Coronary artery (tissue), 2 donors: ENCODE data around the gene WDR45.

ENCODE experiments used
- DNase-seq: peaks from one replicate; pipeline ENCODE4 v3.0.0-alpha.2; 2017; ENCODE audit warnings: low spot score
- H3K27ac ChIP-seq, 2 donors: fragments of 200-600 bp; sonication (generic); one replicate each; pipeline ENCODE4 v1.5.1; 2016 to 2019
- H3K4me3 ChIP-seq: fragments of 200-600 bp; sonication (generic); 2 replicates; pipeline ENCODE4 v1.5.1; 2016; ENCODE audit warnings: mild to moderate bottlenecking, moderate library complexity
- TF ChIP-seq, protein P1 (sequence below): fragments of 200-600 bp; sonication (generic); IDR thresholded peaks from one replicate; pipeline ENCODE4 v1.5.1; 2019; ENCODE audit warnings: antibody characterized with exemption

Gene WDR45

GRCh38 chrX:49053223-49054072 lies 26.2 kb downstream of the WDR45 start:
- Histone ChIP-seq H3K4me3 (peak overlapping the region; percentile 84), H3K27ac (peak overlapping the region; percentile 66 to 93)
- DNase-seq, result no peak
- TF ChIP-seq, protein P1, sequence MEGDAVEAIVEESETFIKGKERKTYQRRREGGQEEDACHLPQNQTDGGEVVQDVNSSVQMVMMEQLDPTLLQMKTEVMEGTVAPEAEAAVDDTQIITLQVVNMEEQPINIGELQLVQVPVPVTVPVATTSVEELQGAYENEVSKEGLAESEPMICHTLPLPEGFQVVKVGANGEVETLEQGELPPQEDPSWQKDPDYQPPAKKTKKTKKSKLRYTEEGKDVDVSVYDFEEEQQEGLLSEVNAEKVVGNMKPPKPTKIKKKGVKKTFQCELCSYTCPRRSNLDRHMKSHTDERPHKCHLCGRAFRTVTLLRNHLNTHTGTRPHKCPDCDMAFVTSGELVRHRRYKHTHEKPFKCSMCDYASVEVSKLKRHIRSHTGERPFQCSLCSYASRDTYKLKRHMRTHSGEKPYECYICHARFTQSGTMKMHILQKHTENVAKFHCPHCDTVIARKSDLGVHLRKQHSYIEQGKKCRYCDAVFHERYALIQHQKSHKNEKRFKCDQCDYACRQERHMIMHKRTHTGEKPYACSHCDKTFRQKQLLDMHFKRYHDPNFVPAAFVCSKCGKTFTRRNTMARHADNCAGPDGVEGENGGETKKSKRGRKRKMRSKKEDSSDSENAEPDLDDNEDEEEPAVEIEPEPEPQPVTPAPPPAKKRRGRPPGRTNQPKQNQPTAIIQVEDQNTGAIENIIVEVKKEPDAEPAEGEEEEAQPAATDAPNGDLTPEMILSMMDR, result no peak

GRCh38 chrX:49043987-49044281 lies 35.8 kb downstream of the WDR45 start:
- H3K27ac ChIP-seq, result peak overlapping the region in 1 of 2 donors; percentile 85
- TF ChIP-seq, protein P1, result no peak
- H3K4me3 ChIP-seq, result peak overlapping the region; percentile 50
- no peak for DNase-seq

GRCh38 chrX:49043220-49043986 lies 36.3 kb downstream of the WDR45 start, which contains the start of gene TFE3:
Gene TFE3 (minus strand): TSS chrX:49043357. CDS start chrX:49043226, 131 bp downstream.
- Histone ChIP-seq H3K27ac (peak within 1 kb of the TSS; percentile 94 to 97), H3K4me3 (peak within 1 kb of the TSS; percentile 81)
- DNase-seq, result peak; percentile 99
- TF ChIP-seq, protein P1, result no peak

DNA sequence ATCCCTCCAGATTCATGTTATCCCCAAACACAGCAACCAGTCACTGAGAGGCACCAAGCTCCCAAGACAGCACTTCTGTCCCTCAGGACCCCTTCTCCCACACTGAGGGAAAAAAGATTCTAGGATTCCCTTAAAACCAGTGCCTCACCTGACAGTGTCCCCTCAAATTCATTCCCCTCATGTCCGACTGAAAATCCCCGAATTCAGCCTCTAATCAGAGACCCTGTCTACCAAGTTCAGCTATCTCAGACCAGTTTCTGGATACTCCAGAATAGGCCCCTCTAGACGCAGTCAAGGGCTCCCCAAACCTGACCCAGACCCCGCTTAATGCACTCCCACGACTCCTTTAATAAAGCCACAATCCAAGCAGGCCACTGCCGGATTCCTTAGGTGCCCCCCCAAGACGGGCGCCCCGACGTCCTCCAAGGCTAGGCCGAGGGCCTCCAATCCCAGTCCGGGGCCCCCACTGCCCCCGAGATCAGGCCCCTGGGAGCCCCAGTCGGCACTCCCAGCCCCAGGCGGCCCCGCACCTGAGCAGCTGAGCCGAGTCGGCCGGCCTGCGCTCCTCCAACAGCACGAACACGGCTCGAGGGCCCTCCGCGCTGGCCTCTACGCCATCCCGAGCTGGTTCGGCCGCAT lies 37.0 kb downstream of the WDR45 start:
- Histone ChIP-seq H3K4me3 (peak overlapping the region; percentile 81), H3K27ac (peak overlapping the region; percentile 94 to 97)
- DNase-seq, result no peak
- TF ChIP-seq, protein P1, result no peak

DNA sequence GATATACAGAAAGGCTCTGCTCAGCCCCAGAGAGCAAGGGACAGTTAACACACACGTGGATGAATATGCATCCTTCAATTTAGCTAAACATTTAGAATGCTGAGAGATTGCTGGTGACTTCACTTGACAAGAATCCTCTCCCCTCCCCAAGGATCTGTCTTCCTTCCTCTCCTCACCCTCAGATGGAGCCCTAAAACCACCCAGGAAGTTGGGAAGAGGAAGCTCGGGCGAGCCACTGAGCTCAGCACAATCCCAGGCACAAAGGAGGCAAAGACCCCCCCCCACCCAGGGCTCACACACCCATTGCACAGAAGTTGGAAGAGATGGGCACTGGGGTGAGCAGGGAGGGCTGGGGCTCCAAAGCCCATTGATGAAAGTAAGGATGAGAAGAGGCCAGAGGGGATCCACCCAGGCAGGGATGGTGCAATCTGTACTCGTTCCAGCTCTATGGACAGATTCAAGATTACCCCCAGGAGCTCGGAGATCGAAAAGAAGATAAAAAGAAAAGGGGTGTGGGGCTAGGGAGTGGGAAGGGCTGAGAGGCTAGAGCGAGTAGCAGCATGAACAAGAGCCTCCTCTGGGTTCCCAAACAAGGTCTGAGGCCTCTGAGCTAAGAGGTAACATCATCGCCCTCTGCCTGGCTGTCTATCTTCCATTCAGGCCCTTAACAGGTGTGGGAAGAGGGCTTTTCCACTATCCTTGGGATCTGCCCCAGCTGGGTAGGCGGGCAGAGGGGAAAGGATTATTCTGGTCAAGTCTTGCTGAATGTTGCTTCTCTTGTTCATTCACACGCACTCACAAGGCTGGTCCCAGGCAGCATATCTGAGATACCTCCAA lies 37.7 kb downstream of the WDR45 start:
- H3K27ac ChIP-seq, result peak overlapping the region; percentile 94 to 97
- no peak for DNase-seq
- TF ChIP-seq, protein P1, result no peak
- H3K4me3 ChIP-seq, result peak overlapping the region; percentile 81

DNA sequence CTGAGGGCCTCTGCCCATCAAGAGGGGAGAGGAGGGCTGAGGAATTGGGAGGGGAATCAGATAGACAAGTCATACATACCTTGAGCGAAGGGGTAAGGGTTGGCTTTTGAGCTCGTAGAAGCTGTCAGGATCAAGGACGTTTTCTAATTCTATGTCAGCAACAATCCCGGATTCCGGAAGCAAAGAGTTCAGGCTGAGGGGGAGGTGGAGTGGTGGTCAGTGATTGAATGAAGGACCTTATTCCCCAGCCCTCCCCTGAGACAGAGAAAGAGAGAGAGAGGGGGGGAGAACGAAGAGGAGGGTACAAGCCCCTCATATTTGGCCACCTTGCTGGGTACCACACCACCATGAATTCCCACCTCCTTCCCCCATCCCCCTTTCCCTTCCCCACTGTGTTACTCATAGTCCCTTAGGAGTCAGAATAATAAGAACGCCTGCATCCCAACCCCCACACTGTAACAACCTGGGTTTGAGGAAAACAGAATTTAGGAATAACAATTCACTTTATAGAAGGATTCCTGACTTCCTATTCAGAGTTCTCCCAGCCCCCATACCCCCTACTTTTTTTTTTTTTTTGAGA lies 39.2 kb downstream of the WDR45 start:
- H3K27ac ChIP-seq, result peak overlapping the region; percentile 70 to 97
- no peak for DNase-seq
- peak overlapping the region; percentile 81 for H3K4me3 ChIP-seq
- TF ChIP-seq, protein P1, result no peak
